Thymus (tissue), 11 donors: ENCODE measurements around the gene HOXA6. TPM values are rescaled to one million over a fixed set of nuclear protein-coding genes. Genes with fewer than 3 reads are reported as not detected.

Source experiments
- DNase-seq, 9 donors: peaks; one replicate each; pipeline ENCODE4 v3.0.0-alpha.2; 2013; ENCODE audit warnings: low spot score in 9 of 9, low read depth in 6 of 9, missing footprints in 1 of 9
- H3K27ac ChIP-seq, 2 donors: one replicate each; pipeline ENCODE4 v1.5.1; 2013; ENCODE audit warnings: control low read depth in 1 of 2, low read depth in 1 of 2, low read length in 1 of 2, mild to moderate bottlenecking in 1 of 2, moderate library complexity in 1 of 2
- H3K27me3 ChIP-seq, 2 donors: one replicate each; pipeline ENCODE4 v1.5.1; 2013; ENCODE audit warnings: low read length in 1 of 2; ENCODE audit not compliant: control insufficient read depth in 2 of 2, insufficient read depth in 1 of 2
- H3K36me3 ChIP-seq, 2 donors: one replicate each; pipeline ENCODE4 v1.5.1; 2013; ENCODE audit warnings: low read length in 1 of 2, mild to moderate bottlenecking in 1 of 2, moderate library complexity in 1 of 2; ENCODE audit not compliant: control insufficient read depth in 2 of 2, insufficient read depth in 2 of 2
- H3K4me1 ChIP-seq, 2 donors: one replicate each; pipeline ENCODE4 v1.5.1; 2013; ENCODE audit warnings: low read length in 2 of 2; ENCODE audit not compliant: control insufficient read depth in 2 of 2, insufficient read depth in 2 of 2
- H3K4me3 ChIP-seq, 2 donors: one replicate each; pipeline ENCODE4 v1.5.1; 2013; ENCODE audit warnings: low read length in 2 of 2, control low read depth in 1 of 2, mild to moderate bottlenecking in 1 of 2
- H3K9me3 ChIP-seq, 2 donors: one replicate each; pipeline ENCODE4 v1.5.1; 2013; ENCODE audit warnings: low read length in 1 of 2, mild to moderate bottlenecking in 1 of 2; ENCODE audit not compliant: control insufficient read depth in 2 of 2, insufficient read depth in 1 of 2
- WGBS: extraction: QIAGEN DNeasy Blood & Tissue Kit; methylation state at CpG from one replicate; pipeline ENCODE4 v1.1.7; 2013; 5-methylcytosine and 5-hydroxymethylcytosine counted together
- polyA plus RNA-seq: library from polyadenylated mRNA; stranded (reverse); fragments of 200-250 nt; gene quantifications from one replicate; pipeline ENCODE4 v1.2.3, GENCODE V29; 2013
- total RNA-seq: library from RNA; stranded (reverse); fragments of 120-200 nt; gene quantifications from one replicate; pipeline ENCODE4 v1.2.4, GENCODE V29; 2013
- donor health status: healthy.

Gene HOXA6
- total and polyA plus RNA-seq, 2 donors, result 0.09 to 0.33 TPM

DNA sequence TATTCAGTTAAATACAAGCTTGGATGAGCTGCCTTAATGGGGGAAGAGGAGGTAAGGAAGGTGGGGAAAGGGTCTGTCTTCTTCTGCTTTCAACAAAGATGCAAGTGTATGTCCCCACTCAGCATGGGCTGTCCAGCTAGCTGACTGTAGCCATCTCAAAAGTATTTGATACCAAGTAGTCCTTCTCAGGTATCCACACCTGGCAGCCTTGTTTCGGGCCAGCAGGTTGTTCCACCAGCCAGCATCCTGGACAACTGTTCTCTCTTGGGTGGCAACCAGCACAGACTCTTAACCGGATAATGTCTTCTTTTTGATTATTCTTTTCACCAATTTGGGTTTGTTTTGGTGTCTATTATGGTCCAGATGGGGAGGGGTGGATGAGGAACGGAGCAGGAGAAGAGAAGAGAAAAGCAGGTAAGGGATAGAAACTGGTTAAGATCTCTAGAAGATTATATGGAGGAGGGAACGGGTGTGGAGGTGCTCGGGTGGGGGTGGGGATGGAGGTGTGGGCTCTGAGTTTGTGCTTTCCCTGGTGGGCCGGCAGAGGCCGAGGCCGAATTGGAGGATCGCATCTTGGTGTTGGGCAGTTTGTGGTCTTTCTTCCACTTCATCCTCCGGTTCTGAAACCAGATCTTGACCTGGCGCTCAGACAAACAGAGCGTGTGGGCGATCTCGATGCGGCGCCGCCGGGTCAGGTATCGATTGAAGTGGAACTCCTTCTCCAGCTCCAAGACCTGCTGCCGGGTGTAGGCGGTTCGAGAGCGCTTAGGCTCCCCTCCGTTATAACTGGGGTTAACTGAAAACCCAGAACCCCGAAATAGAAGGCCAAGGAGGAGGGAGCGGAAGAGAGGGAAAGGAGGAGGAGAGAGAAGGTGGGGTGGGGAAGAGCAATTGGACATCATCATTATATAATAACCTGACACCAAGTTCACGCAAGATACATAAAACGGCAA lies 18.5 kb downstream of the HOXA6 start:
- Histone ChIP-seq H3K4me3 (no peak overlapping the region), H3K9me3 (peaks cover 0 to 7% of the 10 kb centered on the region in 2 donors), H3K36me3 (no peaks in the 10 kb centered on the region), H3K4me1 (peaks cover 0 to 12% of the 10 kb centered on the region in 2 donors), H3K27ac (no peak overlapping the region), H3K27me3 (peaks cover 2 to 45% of the 10 kb centered on the region in 2 donors)
- no peak for DNase-seq
- 96% methylated on average over 28 of the region's 28 CpGs for WGBS

DNA sequence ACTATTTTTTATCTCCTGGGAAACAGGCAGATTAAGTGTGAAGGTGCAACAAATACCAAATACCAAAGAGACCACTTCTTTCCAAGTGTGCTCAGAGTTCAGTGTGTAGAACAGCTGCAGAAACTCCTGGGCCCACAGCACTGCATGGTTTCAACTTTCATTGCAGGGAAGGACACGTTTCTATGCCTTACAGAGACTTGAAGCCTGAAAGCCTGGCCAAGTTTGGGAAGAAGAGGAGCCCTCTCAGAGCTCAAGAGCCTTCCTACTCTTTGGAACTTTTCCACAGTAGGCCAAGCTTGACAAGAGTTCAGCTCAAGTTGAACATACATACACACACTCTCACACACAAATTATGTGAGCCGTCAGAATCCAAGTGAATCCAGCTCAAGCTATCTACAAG lies 19.5 kb downstream of the HOXA6 start:
- Histone ChIP-seq H3K36me3 (no peaks in the 10 kb centered on the region), H3K27me3 (peaks cover 0 to 42% of the 10 kb centered on the region in 2 donors), H3K4me1 (peaks cover 0 to 12% of the 10 kb centered on the region in 2 donors), H3K9me3 (peaks cover 0 to 7% of the 10 kb centered on the region in 2 donors), H3K4me3 (no peak overlapping the region), H3K27ac (no peak overlapping the region)
- 90% methylated on average over 2 of the region's 2 CpGs for WGBS
- no peak for DNase-seq

DNA sequence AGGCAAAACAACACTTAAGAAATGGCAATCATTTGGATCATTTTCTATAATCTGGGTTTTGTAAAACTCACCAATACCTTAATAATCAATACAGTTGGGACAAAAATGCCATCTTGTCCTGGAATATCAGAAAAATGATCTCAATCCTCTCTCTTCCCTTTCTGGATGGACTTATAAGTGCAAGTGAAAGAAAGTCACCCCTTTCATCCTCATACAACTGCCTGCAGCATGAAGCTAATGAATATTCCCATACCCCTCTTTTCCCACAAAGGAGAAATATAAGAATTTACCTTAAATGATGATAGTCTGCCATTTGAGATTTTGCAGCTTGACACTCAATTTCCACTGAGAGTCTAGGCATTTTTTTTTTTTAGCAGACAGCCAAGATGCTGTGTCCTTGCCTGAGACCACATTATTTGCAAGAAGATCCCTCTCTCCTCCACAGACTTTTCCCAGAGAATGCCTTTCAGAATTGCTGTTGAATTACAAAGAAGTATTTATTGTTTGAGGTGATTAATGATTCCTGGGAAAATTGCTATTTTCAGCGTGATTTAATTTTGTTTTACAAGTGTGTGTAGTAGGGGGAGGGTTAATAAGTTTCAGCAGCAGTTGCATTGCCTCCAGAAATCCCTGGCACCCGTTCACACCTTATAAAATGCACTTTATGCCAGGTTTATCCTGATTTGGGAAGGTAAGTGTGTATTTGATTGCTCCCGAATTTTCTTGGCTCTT lies 20.8 kb downstream of the HOXA6 start:
- Histone ChIP-seq H3K36me3 (no peaks in the 10 kb centered on the region), H3K9me3 (peaks cover 0 to 7% of the 10 kb centered on the region in 2 donors), H3K27ac (no peak overlapping the region), H3K4me1 (peaks cover 0 to 12% of the 10 kb centered on the region in 2 donors), H3K4me3 (no peak overlapping the region), H3K27me3 (peaks cover 0 to 46% of the 10 kb centered on the region in 2 donors)
- DNase-seq, result no peak
- WGBS, result 93% methylated on average over 3 of the region's 3 CpGs

DNA sequence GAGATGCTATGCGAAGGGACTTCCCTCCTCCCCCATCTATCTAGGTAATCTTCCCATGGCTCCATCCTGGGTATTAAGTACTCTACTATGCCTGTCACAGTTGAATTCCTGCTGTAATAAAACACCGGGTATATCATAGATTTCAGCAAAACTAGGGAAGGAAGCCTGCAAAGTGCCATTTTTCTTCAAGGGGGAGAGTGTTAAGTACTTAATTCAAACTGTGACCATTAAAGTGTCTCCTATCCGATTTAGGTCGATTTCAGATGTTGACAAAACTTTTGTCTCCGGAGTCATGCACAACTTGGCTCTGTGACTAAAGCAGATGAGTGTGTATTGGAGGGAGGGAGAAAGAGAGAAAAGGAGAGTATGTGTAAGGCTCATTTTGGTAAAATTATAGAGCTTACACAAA lies 21.6 kb downstream of the HOXA6 start:
- Histone ChIP-seq H3K27ac (peak overlapping the region in 1 of 2 donors; percentile 21), H3K36me3 (no peaks in the 10 kb centered on the region), H3K9me3 (peaks cover 0 to 7% of the 10 kb centered on the region in 2 donors), H3K27me3 (peaks cover 0 to 39% of the 10 kb centered on the region in 2 donors), H3K4me3 (no peak overlapping the region), H3K4me1 (peaks cover 0 to 12% of the 10 kb centered on the region in 2 donors)
- no peak for DNase-seq
- 86% methylated on average over 5 of the region's 5 CpGs for WGBS

DNA sequence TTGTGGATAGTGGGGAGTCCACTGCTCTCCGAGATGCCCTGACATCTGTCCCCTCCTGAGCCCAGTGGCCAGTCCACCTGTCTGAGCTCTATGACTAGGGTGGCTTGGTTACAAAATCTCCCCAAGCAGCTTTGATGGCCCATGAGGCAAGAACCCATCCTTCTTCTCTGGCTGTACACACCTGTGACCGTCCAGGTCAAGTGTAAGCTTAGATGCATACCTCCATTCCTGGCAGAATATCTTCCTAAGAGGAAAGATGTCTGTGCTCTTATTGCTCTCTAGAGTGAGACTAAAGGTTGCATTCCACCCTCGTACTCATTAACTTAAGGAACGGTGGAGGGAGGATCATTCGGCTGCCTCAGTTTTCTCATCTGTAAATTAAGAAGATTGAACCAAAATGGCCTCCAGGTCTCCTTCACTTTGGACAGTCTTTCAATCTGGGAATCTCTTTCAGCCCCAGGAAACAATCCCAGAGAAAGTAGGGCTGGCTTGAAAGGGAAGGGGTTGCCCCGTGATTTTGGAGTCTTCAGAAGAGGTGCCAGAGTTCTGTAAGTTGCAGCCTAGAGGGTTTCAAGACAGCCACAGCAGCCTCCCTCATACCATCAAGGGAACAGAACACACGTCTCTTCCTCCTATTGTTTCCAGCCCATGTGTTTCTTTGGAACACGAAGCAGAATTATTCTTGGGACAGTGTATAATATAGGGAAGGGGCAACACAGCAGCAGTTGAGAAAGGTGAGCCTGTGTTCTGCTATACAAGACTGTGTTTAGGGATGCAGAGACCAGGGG lies 22.5 kb downstream of the HOXA6 start:
- H3K27me3 ChIP-seq, result peaks cover 0 to 37% of the 10 kb centered on the region in 2 donors
- no peak overlapping the region for H3K4me3 ChIP-seq
- DNase-seq, result no peak

DNA sequence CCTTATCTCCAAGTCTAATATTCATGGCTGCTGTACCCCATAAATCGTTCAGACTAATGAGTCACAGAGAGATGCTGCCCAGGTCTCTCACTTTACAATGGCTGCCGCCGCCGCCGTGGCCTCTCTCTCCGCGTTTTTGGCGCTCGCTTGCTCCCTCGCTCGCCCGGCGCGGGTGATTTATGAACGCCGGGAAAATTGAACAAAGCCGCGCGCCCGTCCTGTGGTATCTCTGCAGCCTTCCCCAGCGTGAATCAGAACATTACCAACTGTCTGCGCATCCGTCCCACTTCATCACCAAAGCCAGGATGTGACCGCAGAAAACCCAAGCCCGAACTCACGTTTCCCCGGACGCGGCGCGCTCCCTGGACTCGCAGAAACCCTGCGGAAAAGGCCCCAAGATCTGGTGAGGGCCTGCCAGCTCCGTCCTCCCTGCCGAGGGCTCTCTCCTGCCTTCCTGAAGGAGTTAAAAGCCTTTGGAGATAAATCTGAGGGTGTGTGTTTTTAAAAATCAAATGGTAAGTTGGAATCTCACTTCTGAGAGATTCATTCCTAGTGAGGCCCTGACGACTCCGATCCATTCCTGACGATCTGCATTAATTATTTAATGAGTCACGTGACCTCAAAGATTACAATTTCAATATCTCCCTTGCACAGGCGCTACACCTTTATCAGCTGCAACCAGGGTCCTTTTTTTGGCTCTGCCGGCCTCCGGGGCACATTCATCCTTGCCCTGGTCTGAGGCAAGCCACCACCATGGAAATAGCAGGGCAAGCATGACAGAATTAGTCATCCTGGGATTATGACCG lies 23.3 kb downstream of the HOXA6 start:
- no peaks in the 10 kb centered on the region for H3K36me3 ChIP-seq
- no peak overlapping the region for H3K4me3 ChIP-seq
- no peak overlapping the region for H3K27ac ChIP-seq
- DNase-seq, result no peak
- WGBS, result 97% methylated on average over 43 of the region's 43 CpGs
- peaks cover 0 to 6% of the 10 kb centered on the region in 2 donors for H3K4me1 ChIP-seq
- peaks cover 0 to 33% of the 10 kb centered on the region in 2 donors for H3K27me3 ChIP-seq
- no peaks in the 10 kb centered on the region for H3K9me3 ChIP-seq

More for the DNA sequence above, 22.5 kb downstream of the HOXA6 start:
- Histone ChIP-seq H3K9me3 (peaks cover 0 to 7% of the 10 kb centered on the region in 2 donors), H3K27ac (no peak overlapping the region), H3K4me1 (peaks cover 0 to 12% of the 10 kb centered on the region in 2 donors), H3K36me3 (no peaks in the 10 kb centered on the region)
- 96% methylated on average over 8 of the region's 8 CpGs for WGBS

DNA sequence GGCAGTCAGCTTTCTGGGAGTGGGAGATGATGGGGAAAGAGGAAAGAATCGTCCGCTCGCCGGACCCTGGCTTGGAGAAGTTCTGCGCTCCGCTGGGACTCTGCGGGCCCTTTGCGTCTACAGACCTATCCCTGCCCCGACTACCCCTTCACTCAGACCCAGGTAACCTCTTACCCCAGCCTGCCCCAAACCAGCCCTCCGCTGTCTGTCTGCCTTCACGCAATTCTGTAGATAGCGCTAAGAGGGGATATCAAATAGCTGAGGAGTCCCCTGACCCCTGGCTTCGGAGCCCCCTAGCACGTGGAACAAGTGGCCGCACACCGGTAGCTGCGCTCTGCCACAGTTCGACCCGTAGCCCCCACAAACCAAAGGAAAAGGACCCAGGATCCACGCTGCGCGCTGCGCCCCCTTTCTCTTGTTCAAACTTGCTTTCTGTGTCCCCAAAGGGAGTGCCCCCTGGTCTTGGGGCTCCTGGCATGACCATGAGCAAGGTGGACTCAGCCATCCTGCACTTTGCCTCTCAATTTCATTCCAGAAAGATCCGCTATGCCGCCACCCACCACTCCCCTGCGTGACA lies 24.0 kb downstream of the HOXA6 start:
- Histone ChIP-seq H3K27me3 (peaks cover 0 to 28% of the 10 kb centered on the region in 2 donors), H3K4me3 (no peak overlapping the region), H3K36me3 (no peaks in the 10 kb centered on the region), H3K9me3 (no peaks in the 10 kb centered on the region), H3K4me1 (peaks cover 0 to 6% of the 10 kb centered on the region in 2 donors), H3K27ac (no peak overlapping the region)
- DNase-seq, result no peak
- whole genome bisulfite sequencing, result 96% methylated on average over 26 of the region's 26 CpGs

DNA sequence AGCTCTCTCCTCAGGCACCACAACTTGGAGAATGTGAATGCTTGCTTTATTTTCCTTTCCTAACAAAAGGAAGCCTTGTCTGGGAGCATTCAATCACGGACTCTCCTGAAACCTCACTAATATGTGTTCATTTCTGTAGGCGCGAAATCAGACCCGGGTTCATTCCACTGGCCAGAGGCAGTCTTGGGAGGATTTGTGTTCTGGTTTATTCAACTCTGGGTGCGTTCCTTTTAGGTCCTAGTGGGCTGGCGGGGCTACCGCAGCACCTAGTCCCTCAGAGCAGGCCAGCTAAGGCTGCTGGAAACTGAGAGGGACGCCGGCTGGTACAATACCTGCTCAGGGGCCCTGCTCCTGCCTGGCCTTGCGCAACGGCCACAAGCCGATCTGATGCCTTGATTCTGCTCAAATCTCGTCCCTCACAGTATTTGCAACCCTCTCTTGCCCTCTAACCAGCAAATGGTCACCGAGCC lies 24.5 kb downstream of the HOXA6 start:
- peaks cover 0 to 6% of the 10 kb centered on the region in 2 donors for H3K4me1 ChIP-seq

More for the DNA sequence above, 24.5 kb downstream of the HOXA6 start:
- no peak overlapping the region for H3K27ac ChIP-seq
- WGBS, result 94% methylated on average over 14 of the region's 14 CpGs
- H3K9me3 ChIP-seq, result no peaks in the 10 kb centered on the region
- peaks cover 0 to 29% of the 10 kb centered on the region in 2 donors for H3K27me3 ChIP-seq
- DNase-seq, result no peak
- no peak overlapping the region for H3K4me3 ChIP-seq
- no peaks in the 10 kb centered on the region for H3K36me3 ChIP-seq
